Ascending aorta (tissue), 2 donors: ENCODE results near the gene NHLRC2. TPM values are rescaled to one million over a fixed set of nuclear protein-coding genes. Genes with fewer than 3 reads are reported as not detected.

ENCODE experiments used
- DNase-seq, 2 donors: peaks; one replicate each; pipeline ENCODE4 v3.0.0-alpha.2; 2019; ENCODE audit warnings: low spot score in 2 of 2
- H3K27ac ChIP-seq, 2 donors: fragments of 200-600 bp; sonication (generic); one replicate each; pipeline ENCODE4 v1.5.1; 2016 to 2017; ENCODE audit warnings: mild to moderate bottlenecking in 1 of 2
- H3K27me3 ChIP-seq: fragments of 200-600 bp; sonication (generic); one replicate; pipeline ENCODE4 v1.5.1; 2017
- H3K36me3 ChIP-seq, 2 donors: fragments of 200-600 bp; sonication (generic); one replicate each; pipeline ENCODE4 v1.5.1; 2016
- H3K4me1 ChIP-seq, 2 donors: fragments of 200-600 bp; sonication (generic); one replicate each; pipeline ENCODE4 v1.5.1; 2016 to 2017; ENCODE audit warnings: mild to moderate bottlenecking in 1 of 2
- H3K4me3 ChIP-seq, 2 donors: fragments of 200-600 bp; sonication (generic); one replicate each; pipeline ENCODE4 v1.5.1; 2016 to 2017; ENCODE audit warnings: mild to moderate bottlenecking in 1 of 2
- H3K9me3 ChIP-seq, 2 donors: fragments of 200-600 bp; sonication (generic); one replicate each; pipeline ENCODE4 v1.5.1; 2016
- intact Hi-C: fragments of 100-400 bp; cut with DNase I; formaldehyde crosslinking; loops from one replicate; pipeline ENCODE4 v1.15.1; 2023
- total RNA-seq: library from RNA; depleted of rRNA; stranded (reverse); fragments of >200 nt; gene quantifications from one replicate; pipeline ENCODE4 v1.1.0, GENCODE V29; 2016
- TF ChIP-seq, protein P1 (sequence below), 3 experiments: fragments of 200-600 bp in 2 of 3; fragments of 450-650 bp in 1 of 3; sonication (generic) in 2 of 3; IDR thresholded peaks; one replicate each; pipeline ENCODE4 v1.5.1; 2016 to 2019; ENCODE audit warnings: antibody characterized with exemption in 3 of 3, mild to moderate bottlenecking in 1 of 3, moderate library complexity in 1 of 3

Gene NHLRC2
- total RNA-seq, 1 donor from 2014 or later: 7.1 TPM

DNA sequence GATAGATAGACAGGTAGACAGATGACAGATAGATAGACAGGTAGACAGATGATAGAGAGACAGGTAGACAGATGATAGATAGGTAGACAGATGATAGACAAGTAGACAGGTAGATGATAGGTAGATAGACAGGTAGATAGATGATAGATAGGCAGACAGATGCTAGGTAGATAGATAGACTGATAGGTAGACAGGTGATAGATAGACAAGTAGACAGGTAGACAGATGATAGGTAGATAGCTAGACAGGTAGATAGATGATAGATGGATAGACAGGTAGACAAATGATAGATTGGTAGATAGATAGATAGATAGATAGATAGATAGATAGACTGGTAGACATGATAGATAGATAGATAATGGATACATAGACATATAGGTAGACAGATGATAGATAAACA, 95.8 kb downstream of the NHLRC2 start:
- Histone ChIP-seq H3K36me3 (no peaks in the 10 kb centered on the region), H3K27ac (no peak overlapping the region), H3K4me1 (no peaks in the 10 kb centered on the region), H3K27me3 (no peaks in the 10 kb centered on the region), H3K9me3 (no peaks in the 10 kb centered on the region), H3K4me3 (no peak overlapping the region)
- no peak for DNase-seq
- intact Hi-C loops: no loop called here
- TF ChIP-seq, protein P1, sequence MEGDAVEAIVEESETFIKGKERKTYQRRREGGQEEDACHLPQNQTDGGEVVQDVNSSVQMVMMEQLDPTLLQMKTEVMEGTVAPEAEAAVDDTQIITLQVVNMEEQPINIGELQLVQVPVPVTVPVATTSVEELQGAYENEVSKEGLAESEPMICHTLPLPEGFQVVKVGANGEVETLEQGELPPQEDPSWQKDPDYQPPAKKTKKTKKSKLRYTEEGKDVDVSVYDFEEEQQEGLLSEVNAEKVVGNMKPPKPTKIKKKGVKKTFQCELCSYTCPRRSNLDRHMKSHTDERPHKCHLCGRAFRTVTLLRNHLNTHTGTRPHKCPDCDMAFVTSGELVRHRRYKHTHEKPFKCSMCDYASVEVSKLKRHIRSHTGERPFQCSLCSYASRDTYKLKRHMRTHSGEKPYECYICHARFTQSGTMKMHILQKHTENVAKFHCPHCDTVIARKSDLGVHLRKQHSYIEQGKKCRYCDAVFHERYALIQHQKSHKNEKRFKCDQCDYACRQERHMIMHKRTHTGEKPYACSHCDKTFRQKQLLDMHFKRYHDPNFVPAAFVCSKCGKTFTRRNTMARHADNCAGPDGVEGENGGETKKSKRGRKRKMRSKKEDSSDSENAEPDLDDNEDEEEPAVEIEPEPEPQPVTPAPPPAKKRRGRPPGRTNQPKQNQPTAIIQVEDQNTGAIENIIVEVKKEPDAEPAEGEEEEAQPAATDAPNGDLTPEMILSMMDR (IDR thresholded peaks at IDR 0.05): no peak

DNA sequence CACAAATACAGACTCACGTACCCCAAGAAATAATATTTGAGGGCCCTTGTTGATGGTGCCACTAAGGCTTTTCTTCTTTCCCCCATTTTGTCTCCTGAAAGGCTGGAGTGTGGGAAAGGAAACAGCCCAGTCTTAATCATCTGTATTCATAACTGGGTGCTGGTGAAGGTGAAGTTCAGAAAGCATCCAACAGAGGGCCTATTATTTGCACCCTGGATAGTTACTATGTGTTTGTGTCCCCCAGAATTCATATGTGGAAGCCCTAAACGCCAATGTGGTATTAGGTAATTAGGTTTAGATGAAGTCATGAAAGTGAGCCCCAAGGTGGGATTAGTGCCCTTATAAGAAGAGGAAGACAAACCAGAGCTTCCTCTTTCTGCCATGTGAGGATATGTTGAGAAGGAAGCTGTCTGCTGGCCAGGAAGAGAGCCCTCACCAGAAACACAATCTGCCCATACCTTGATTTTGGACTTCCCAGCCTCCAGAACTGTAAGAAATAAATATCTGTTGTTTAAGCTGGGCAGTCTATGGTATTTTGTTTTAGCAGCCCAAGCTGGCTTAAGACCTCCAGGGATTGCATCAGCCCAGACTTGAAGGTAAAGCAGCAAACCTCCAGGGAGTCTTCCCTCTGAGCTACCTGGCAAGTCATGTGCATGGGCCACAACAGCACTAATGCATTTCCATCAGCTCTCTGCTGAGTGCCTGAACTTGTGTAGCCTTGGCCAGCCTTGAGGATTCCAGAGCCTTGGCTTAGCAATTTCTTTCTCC, 99.2 kb downstream of the NHLRC2 start:
- no peak overlapping the region for H3K27ac ChIP-seq
- no peak overlapping the region for H3K4me3 ChIP-seq
- H3K4me1 ChIP-seq: peaks cover 0 to 14% of the 10 kb centered on the region in 2 donors
- no peaks in the 10 kb centered on the region for H3K27me3 ChIP-seq
- no peaks in the 10 kb centered on the region for H3K36me3 ChIP-seq
- no peaks in the 10 kb centered on the region for H3K9me3 ChIP-seq
- TF ChIP-seq, protein P1 (IDR thresholded peaks at IDR 0.05): no peak
- intact Hi-C loops: no loop called here
- no peak for DNase-seq

DNA sequence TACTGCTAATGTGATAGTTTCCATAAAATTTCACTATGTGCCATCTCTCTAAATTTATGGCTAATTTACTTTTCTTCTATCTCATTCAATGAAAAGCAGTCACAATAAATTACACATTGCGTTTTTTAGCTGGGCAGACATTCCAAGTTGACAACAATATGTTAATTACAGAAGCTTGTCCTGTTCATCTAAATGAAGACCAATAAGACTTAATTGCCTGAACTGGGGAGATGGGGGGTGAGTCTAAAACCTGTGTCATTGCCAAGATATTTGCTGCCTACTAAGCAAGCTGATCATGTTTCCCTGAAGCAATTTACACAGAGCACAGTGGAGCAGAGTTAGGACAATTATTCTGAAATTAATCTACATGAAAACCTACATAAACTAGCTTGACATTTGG, 99.9 kb downstream of the NHLRC2 start:
- Histone ChIP-seq H3K27ac (no peak overlapping the region), H3K4me3 (no peak overlapping the region), H3K36me3 (no peaks in the 10 kb centered on the region), H3K27me3 (no peaks in the 10 kb centered on the region), H3K4me1 (peaks cover 3 to 14% of the 10 kb centered on the region in 2 donors), H3K9me3 (no peaks in the 10 kb centered on the region)
- DNase-seq: no peak
- intact Hi-C loops: no loop called here
- TF ChIP-seq, protein P1 (IDR thresholded peaks at IDR 0.05): no peak

DNA sequence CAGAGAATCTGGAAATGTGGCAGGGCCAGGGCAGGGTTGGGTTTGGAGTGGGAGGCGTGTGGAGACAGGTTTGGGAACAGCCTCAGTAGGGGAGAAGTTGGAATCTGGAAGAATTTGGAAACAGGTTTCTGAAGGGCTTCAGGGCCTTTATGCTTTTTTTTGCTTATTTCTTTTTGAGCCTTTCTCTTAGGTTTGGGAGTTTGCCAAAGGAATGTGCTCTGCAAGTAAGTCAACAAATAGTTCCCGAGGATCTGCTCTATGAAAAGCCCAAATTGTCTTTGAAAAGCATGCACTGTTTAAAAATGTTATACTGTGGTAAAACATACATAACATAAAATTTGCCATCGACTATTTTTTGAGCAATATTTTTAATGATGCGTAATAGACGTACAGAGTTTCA, 102.6 kb downstream of the NHLRC2 start:
- Histone ChIP-seq H3K9me3 (no peaks in the 10 kb centered on the region), H3K4me1 (peaks cover 3 to 14% of the 10 kb centered on the region in 2 donors), H3K27ac (peak overlapping the region; percentile 25 to 64), H3K36me3 (no peaks in the 10 kb centered on the region), H3K27me3 (no peaks in the 10 kb centered on the region), H3K4me3 (no peak overlapping the region)
- intact Hi-C loops: no loop called here
- DNase-seq: no peak
- TF ChIP-seq, protein P1 (IDR thresholded peaks at IDR 0.05): no peak

DNA sequence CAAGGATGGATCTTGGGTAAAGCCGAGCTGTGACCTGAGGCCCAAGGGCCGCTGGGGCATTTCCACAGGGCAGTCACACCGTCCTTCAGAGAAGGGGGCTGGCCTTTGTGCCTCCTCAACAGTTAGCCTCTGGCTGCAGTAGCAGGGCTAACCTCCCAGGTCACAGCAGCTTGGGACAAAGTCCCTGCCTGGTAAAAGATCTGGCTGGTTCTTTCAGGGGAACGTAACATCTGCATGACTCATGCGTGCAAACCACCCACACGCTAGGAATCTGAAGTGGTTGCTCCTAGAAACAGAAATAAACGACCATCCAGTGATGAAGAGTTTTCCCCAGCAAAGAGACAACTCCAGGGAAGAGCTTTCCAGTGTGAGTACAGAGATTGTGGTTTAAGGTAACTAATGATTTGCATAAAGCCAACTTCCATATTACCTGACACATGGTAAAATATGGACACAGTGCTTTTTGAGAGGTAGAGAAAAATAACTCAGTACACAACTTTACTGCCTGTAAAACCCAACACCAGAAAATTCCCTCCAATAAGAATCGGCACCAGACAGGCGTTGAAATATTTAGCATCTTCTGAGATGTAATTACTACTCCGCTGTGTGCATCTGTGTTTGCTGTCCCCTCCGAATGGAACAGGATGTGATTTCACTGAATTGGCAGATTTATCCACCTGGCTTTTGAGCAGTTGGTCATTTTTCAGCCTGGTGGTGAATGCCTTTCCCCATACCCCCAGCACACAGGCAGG, 104.3 kb downstream of the NHLRC2 start:
- peak in 1 of 2 donors; percentile 71 for DNase-seq
- Histone ChIP-seq H3K27me3 (no peaks in the 10 kb centered on the region), H3K9me3 (no peaks in the 10 kb centered on the region), H3K4me1 (peaks cover 3 to 14% of the 10 kb centered on the region in 2 donors), H3K4me3 (no peak overlapping the region), H3K27ac (peak overlapping the region; percentile 59 to 64), H3K36me3 (no peaks in the 10 kb centered on the region)
- intact Hi-C loops: no loop called here
- TF ChIP-seq, protein P1 (IDR thresholded peaks at IDR 0.05): no peak
